Lung (tissue), 12 donors: ENCODE measurements around the gene KIF1B. TPM values are rescaled to one million over a fixed set of nuclear protein-coding genes. Genes with fewer than 3 reads are reported as not detected.

Experiments used
- ATAC-seq: fragments of 200-7000 bp; cut with Tn5 transposase; one replicate; pipeline ENCODE4 v1.9.1; 2020; ENCODE audit warnings: moderate number of reproducible peaks; ENCODE audit not compliant: insufficient read depth, low FRiP score
- DNase-seq, 3 donors: peaks; one replicate each; pipeline ENCODE4 v3.0.0-alpha.2; 2013 to 2017
- H3K27ac ChIP-seq, 2 donors: one replicate each; pipeline ENCODE4 v1.5.1; 2013; ENCODE audit warnings: mild to moderate bottlenecking in 2 of 2, moderate library complexity in 2 of 2, control low read depth in 1 of 2, inconsistent platforms in 1 of 2, low read depth in 1 of 2, low read length in 1 of 2
- H3K27me3 ChIP-seq, 3 donors: one replicate each; pipeline ENCODE4 v1.5.1; 2013; ENCODE audit warnings: low read length in 2 of 3; ENCODE audit not compliant: control insufficient read depth in 3 of 3, insufficient read depth in 3 of 3
- H3K36me3 ChIP-seq, 4 donors: one replicate each; pipeline ENCODE4 v1.5.1; 2013; ENCODE audit warnings: low read length in 4 of 4, mild to moderate bottlenecking in 1 of 4, moderate library complexity in 1 of 4; ENCODE audit not compliant: control insufficient read depth in 4 of 4, insufficient read depth in 4 of 4
- H3K4me1 ChIP-seq, 5 donors: one replicate each; pipeline ENCODE4 v1.5.1; 2013; ENCODE audit warnings: low read length in 5 of 5, mild to moderate bottlenecking in 2 of 5, moderate library complexity in 1 of 5; ENCODE audit not compliant: control insufficient read depth in 5 of 5, insufficient read depth in 5 of 5
- H3K4me3 ChIP-seq: one replicate; pipeline ENCODE4 v1.5.1; 2013; ENCODE audit warnings: mild to moderate bottlenecking, control low read depth, moderate library complexity
- H3K9ac ChIP-seq, 2 donors: one replicate each; pipeline ENCODE4 v1.5.1; 2013; ENCODE audit warnings: low read length in 2 of 2, control low read depth in 1 of 2; ENCODE audit not compliant: insufficient read depth in 1 of 2
- H3K9me3 ChIP-seq, 4 donors: one replicate each; pipeline ENCODE4 v1.5.1; 2013; ENCODE audit warnings: low read length in 3 of 4, mild to moderate bottlenecking in 1 of 4, moderate library complexity in 1 of 4; ENCODE audit not compliant: control insufficient read depth in 4 of 4, insufficient read depth in 3 of 4
- WGBS, 2 donors: extraction: QIAGEN DNeasy Blood & Tissue Kit; methylation state at CpG; one replicate each; pipeline ENCODE4 v1.1.7; 2013; 5-methylcytosine and 5-hydroxymethylcytosine counted together
- polyA plus RNA-seq, 2 donors: library from polyadenylated mRNA; stranded (reverse); fragments of 200-250 nt; gene quantifications; one replicate each; pipeline ENCODE4 v1.2.1, GENCODE V29; 2013
- total RNA-seq, 2 donors: library from RNA; depleted of rRNA in 1 of 2; stranded (reverse); fragments of >200 nt in 1 of 2; gene quantifications; one replicate each; pipeline ENCODE4 v1.2.1, GENCODE V29; 2014 to 2021
- TF ChIP-seq, protein P1 (sequence below): IDR thresholded peaks from 2 replicates; pipeline ENCODE4 v1.5.1; 2012; ENCODE audit warnings: mild to moderate bottlenecking; ENCODE audit errors: control extremely low read depth, extremely low read depth
- donor health status: control.
- donor health status: control.
- donor health status: Bipolar disorder and iron deficiency.
- donor health status: healthy.
- donor health status: DM: yes; HTN: yes; CAD: no.

Gene KIF1B
- total and polyA plus RNA-seq, 4 donors, result 9.7 to 64.0 (median 24.4) TPM

DNA sequence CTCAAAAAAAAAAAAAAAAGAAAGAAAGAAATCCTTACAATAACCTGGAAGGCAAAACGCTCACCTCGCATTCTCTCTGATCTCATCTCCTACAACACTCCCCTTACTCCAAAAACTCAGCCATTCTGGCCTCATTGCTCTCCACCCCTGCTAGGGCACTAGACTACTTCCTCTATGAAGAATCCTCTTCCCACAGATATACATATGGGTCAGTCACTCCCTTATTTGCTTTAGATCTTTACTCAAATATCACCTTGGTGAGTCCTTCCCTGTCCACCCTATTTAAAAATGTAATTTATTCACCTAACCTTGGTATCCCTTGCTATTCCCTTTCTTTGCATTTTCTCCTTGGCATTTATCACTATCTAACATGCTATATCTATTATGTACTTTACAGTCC, 24.6 kb upstream of the KIF1B start:
- no peak for ATAC-seq
- DNase-seq, result no peak
- TF ChIP-seq, protein P1, sequence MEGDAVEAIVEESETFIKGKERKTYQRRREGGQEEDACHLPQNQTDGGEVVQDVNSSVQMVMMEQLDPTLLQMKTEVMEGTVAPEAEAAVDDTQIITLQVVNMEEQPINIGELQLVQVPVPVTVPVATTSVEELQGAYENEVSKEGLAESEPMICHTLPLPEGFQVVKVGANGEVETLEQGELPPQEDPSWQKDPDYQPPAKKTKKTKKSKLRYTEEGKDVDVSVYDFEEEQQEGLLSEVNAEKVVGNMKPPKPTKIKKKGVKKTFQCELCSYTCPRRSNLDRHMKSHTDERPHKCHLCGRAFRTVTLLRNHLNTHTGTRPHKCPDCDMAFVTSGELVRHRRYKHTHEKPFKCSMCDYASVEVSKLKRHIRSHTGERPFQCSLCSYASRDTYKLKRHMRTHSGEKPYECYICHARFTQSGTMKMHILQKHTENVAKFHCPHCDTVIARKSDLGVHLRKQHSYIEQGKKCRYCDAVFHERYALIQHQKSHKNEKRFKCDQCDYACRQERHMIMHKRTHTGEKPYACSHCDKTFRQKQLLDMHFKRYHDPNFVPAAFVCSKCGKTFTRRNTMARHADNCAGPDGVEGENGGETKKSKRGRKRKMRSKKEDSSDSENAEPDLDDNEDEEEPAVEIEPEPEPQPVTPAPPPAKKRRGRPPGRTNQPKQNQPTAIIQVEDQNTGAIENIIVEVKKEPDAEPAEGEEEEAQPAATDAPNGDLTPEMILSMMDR, result no peak
- Histone ChIP-seq H3K27me3 (no peaks in the 10 kb centered on the region), H3K9ac (no peak overlapping the region), H3K4me3 (no peak overlapping the region), H3K27ac (no peak overlapping the region), H3K36me3 (peaks cover 0 to 5% (median 2%) of the 10 kb centered on the region in 4 donors), H3K4me1 (no peaks in the 10 kb centered on the region), H3K9me3 (peaks cover 0 to 1% (median 0%) of the 10 kb centered on the region in 4 donors)
- 88 to 90% methylated on average over 2 of the region's 2 CpGs for whole genome bisulfite sequencing, 2 donors

DNA sequence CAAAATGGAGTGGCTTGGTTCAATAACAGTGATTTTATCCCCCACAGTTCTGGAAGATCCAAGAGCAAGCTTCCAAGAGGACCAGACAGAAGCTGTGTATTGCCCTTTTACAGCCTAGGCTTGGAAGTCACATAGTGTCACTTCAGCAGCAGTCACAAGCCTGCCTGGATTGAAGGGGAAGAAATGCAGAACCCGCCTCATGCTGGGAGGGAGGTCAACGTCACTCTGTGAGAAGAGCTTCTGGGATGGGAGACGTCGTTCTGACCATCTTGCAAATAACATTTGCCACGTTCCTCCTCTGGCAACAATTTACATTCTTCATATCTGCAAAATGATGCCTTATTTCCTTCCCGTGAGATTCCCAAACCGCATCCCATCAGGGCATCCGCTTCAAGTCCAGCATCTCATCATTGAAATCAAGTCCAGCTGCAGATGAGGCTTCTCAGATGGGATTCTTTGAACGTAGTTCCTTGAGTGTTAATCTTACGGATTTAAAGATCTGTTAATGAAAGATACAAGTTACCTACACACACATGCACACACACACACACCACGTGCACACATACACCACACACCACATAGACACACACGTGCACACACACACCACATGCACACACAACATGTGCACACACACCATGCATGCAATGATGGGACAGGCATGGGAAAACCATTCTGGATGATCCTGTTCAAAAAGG, 23.9 kb upstream of the KIF1B start:
- Histone ChIP-seq H3K4me3 (no peak overlapping the region), H3K9me3 (peaks cover 0 to 1% (median 0%) of the 10 kb centered on the region in 4 donors), H3K36me3 (no peaks in the 10 kb centered on the region), H3K27me3 (no peaks in the 10 kb centered on the region), H3K4me1 (no peaks in the 10 kb centered on the region), H3K27ac (no peak overlapping the region), H3K9ac (no peak overlapping the region)
- ATAC-seq (no peak), DNase-seq (peak in 1 of 3 donors; percentile 4)
- TF ChIP-seq, protein P1, result no peak
- 85 to 90% methylated on average over 12 of the region's 12 CpGs for WGBS, 2 donors

DNA sequence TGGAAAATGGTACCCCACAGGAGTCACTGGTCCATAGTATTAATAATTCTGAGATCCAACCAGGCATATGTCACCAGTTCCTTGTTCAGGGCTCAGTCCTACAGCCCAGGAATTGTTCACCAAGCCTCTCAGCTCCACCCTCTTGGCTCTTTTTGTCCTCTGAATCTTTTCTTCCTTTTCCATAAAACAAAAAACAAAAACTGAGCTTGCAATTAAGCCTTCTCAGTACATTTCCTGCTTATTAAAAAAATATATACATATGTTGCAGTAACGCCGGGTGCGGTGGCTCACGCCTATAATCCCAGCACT, 23.4 kb upstream of the KIF1B start:
- Histone ChIP-seq H3K27me3 (no peaks in the 10 kb centered on the region), H3K4me3 (no peak overlapping the region), H3K9ac (no peak overlapping the region), H3K36me3 (no peaks in the 10 kb centered on the region), H3K4me1 (no peaks in the 10 kb centered on the region), H3K27ac (no peak overlapping the region), H3K9me3 (peaks cover 0 to 1% (median 0%) of the 10 kb centered on the region in 4 donors)
- no peak for ATAC-seq
- 91 to 97% methylated on average over 4 of the region's 4 CpGs for WGBS, 2 donors
- DNase-seq, result no peak
- TF ChIP-seq, protein P1, result no peak

DNA sequence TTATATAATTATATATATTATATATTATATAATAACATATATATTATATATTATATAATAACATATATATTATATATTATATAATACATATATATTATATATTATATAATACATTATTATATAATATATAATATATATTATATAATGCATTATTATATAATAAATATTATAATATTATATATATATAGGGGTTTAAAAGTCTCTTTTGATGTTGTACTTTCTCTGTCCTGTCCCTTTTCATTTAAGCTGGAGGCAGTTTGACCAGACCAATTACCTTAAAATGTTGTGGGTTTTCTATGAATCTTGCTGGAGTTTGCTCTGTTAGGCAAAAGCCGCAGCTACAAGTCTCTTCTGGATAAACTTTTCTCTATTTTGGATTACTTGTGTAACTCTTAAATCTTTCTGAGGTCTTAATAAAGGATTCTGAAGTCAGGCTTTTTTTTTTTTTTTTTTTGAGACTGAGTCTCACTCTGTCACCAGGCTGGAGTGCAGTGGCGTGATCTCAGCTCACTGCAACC, 22.2 kb upstream of the KIF1B start:
- TF ChIP-seq, protein P1, result no peak
- Histone ChIP-seq H3K4me1 (no peaks in the 10 kb centered on the region), H3K36me3 (no peaks in the 10 kb centered on the region), H3K9me3 (peaks cover 0 to 1% (median 0%) of the 10 kb centered on the region in 4 donors), H3K27ac (no peak overlapping the region), H3K9ac (no peak overlapping the region), H3K27me3 (no peaks in the 10 kb centered on the region), H3K4me3 (no peak overlapping the region)
- no peak for ATAC-seq
- no peak for DNase-seq
- WGBS, 2 donors, result 93 to 96% methylated on average over 2 of the region's 2 CpGs
